ENCODE measurements around the gene HOXB2. TPM values are rescaled to one million over a fixed set of nuclear protein-coding genes. Genes with fewer than 3 reads are reported as not detected.
A peak's percentile ranks its signal among the peaks of the same experiment; 100 is the strongest.

Gene HOXB2
- total and polyA plus RNA-seq, 2 of the 8 experiments (the other 6 are each of a cell fraction or from before 2014, with no cell fraction given) = not detected

DNA sequence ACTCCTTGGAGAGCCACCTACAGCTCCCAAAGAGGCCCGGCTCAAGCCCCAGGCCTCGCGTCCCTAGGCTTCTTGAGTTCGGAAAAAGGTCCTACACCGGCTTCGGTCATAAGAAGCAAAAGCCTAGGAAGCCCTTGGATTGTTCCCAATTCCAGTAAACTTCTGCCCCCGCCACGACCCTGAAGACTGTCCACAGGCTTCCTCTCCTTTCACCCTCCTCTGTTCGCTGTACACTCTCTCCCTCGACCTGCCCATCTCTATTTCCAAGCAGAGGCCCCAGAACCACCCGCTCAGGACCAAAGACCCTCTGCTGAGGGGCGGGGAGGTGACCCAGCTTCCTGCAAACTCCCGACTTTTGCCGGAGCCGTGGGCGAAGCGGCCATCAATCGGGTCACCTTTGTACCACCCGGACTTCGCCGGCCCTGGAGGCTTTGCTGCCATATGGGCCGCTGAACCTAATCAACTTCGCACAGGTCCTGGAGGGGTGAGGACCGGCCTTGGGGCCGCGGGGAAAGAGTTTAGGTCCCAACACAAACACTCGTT lies 2.7 kb downstream of the HOXB2 start (continued):
- TF ChIP-seq HDAC2 (IDR thresholded peaks at IDR 0.05; ENCODE audit: borderline replicate concordance in 1 of 2, low read depth in 2 of 2, low read length in 2 of 2) (no peak), MAFK (IDR thresholded peaks at IDR 0.05; ENCODE audit: low read depth, low read length) (no peak), NANOG (IDR thresholded peaks at IDR 0.05; ENCODE audit: insufficient read depth, low read depth, low read length, poor library complexity, severe bottlenecking) (no peak), SP1 (IDR thresholded peaks at IDR 0.05; ENCODE audit: low read depth, low read length) (no peak), GTF2F1 (IDR thresholded peaks at IDR 0.05; ENCODE audit: borderline replicate concordance, low read depth, low read length) (no peak), SAP30 (IDR thresholded peaks at IDR 0.05; ENCODE audit: insufficient read depth, insufficient replicate concordance, low read length) (no peak), KDM1A (IDR thresholded peaks at IDR 0.05; ENCODE audit: borderline replicate concordance, low read length) (no peak), BCL11A (IDR thresholded peaks at IDR 0.05; ENCODE audit: low read depth in 2 of 2, low read length in 2 of 2) (no peak), RNF2 (IDR thresholded peaks at IDR 0.05; ENCODE audit: borderline replicate concordance, low read depth, low read length, missing control alignments, poor library complexity, severe bottlenecking) (peak; percentile 78), PHF8 (conservative IDR thresholded peaks at IDR 0.05; ENCODE audit: low read depth, low read length) (no peak)
- TF ChIP-seq, protein P1, sequence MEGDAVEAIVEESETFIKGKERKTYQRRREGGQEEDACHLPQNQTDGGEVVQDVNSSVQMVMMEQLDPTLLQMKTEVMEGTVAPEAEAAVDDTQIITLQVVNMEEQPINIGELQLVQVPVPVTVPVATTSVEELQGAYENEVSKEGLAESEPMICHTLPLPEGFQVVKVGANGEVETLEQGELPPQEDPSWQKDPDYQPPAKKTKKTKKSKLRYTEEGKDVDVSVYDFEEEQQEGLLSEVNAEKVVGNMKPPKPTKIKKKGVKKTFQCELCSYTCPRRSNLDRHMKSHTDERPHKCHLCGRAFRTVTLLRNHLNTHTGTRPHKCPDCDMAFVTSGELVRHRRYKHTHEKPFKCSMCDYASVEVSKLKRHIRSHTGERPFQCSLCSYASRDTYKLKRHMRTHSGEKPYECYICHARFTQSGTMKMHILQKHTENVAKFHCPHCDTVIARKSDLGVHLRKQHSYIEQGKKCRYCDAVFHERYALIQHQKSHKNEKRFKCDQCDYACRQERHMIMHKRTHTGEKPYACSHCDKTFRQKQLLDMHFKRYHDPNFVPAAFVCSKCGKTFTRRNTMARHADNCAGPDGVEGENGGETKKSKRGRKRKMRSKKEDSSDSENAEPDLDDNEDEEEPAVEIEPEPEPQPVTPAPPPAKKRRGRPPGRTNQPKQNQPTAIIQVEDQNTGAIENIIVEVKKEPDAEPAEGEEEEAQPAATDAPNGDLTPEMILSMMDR (IDR thresholded peaks at IDR 0.05; ENCODE audit: control extremely low read depth in 1 of 3, insufficient read depth in 1 of 3, low read depth in 1 of 3, low read length in 3 of 3) = no peak
